Ectodermal cell (in vitro differentiated cells): Measurements from ENCODE around the gene CYP1A1. TPM values are rescaled to one million over a fixed set of nuclear protein-coding genes. Genes with fewer than 3 reads are reported as not detected.

Experiments used
- H3K27ac ChIP-seq: 2 replicates; pipeline ENCODE4 v1.7.0; 2013; ENCODE audit warnings: mild to moderate bottlenecking, low read depth, low read length; ENCODE audit not compliant: insufficient read depth, poor library complexity, severe bottlenecking
- H3K27me3 ChIP-seq: 2 replicates; pipeline ENCODE4 v1.7.0; 2013; ENCODE audit warnings: mild to moderate bottlenecking, low read length; ENCODE audit not compliant: insufficient read depth, control insufficient read depth, poor library complexity, severe bottlenecking
- H3K36me3 ChIP-seq: one replicate; pipeline ENCODE4 v1.7.0; 2013; ENCODE audit warnings: low read length; ENCODE audit not compliant: control insufficient read depth, insufficient read depth
- H3K4me1 ChIP-seq: one replicate; pipeline ENCODE4 v1.7.0; 2013; ENCODE audit warnings: low read length; ENCODE audit not compliant: control insufficient read depth, insufficient read depth
- H3K4me3 ChIP-seq: 2 replicates; pipeline ENCODE4 v1.7.0; 2013; ENCODE audit warnings: low read depth, low read length, control low read depth; ENCODE audit not compliant: insufficient read depth
- H3K9me3 ChIP-seq: 2 replicates; pipeline ENCODE4 v1.7.0; 2013; ENCODE audit warnings: mild to moderate bottlenecking, low read length, moderate library complexity; ENCODE audit not compliant: control insufficient read depth
- WGBS, 2 experiments: methylation state at CpG; one replicate each; pipeline ENCODE4 v1.1.7; 2013; ENCODE audit warnings: missing lambda C conversion rate in 2 of 2; 5-methylcytosine and 5-hydroxymethylcytosine counted together
- polyA plus RNA-seq, 4 experiments: library from polyadenylated mRNA; stranded (reverse); fragments of 50-300 nt; gene quantifications; one replicate each; pipeline ENCODE4 v1.2.3, GENCODE V29; 2013

Gene CYP1A1, protein sequence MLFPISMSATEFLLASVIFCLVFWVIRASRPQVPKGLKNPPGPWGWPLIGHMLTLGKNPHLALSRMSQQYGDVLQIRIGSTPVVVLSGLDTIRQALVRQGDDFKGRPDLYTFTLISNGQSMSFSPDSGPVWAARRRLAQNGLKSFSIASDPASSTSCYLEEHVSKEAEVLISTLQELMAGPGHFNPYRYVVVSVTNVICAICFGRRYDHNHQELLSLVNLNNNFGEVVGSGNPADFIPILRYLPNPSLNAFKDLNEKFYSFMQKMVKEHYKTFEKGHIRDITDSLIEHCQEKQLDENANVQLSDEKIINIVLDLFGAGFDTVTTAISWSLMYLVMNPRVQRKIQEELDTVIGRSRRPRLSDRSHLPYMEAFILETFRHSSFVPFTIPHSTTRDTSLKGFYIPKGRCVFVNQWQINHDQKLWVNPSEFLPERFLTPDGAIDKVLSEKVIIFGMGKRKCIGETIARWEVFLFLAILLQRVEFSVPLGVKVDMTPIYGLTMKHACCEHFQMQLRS
- polyA plus RNA-seq (2013, experiment 1 of 4): 0.20 TPM
- polyA plus RNA-seq (2013, experiment 2 of 4): 0.30 TPM
- polyA plus RNA-seq (2013, experiment 3 of 4): 0.64 TPM
- 0.45 TPM for polyA plus RNA-seq (2013, experiment 4 of 4)

DNA sequence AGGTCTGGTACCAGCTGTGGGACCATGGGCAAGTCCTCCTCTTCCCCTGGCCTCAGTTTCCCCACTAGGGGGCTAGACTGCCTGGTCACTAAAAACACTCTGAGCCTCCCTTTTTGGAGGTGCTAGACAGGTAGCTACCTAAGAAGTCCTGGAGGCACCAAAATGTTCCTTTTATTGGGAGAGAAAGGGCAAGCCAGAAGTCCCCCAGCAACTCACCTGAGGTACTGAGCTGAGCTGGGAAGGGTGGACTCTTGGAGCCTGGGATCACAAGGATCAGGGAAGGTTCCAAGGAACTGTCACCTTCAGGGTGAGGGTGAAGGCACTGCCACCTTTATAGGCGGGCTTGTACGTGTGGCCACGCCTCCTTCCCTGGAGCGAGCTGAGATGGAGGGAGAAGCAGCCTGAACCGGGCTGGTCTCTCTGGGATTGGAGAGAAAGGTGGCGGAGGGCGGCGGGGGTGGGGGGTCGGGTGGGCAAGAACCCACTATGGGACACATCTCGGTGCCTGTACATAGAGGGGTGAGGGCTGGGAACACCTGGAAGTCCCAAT, at the start of gene CYP1A1:
CYP1A1 (minus strand) TSS at position 304 of the 550 bp plus-strand sequence. CDS start 2,431 bp downstream, outside the sequence.
- WGBS, 2 experiments: 4 to 5% methylated on average over 7 to 9 of the region's 10 CpGs
- Histone ChIP-seq H3K27me3 (peaks cover 42% of the 10 kb centered on the region), H3K27ac (no peak within 1 kb of the TSS)

GRCh38 chr15:74773731-74774252, 48.5 kb upstream of the CYP1A1 start:
- Histone ChIP-seq H3K9me3 (no peaks in the 10 kb centered on the region), H3K27ac (no peak overlapping the region), H3K27me3 (peaks cover 10% of the 10 kb centered on the region), H3K4me1 (peaks cover 38% of the 10 kb centered on the region), H3K4me3 (no peak overlapping the region), H3K36me3 (no peaks in the 10 kb centered on the region)
- 12 to 15% methylated on average over 5 of the region's 5 CpGs for WGBS, 2 experiments

More for the DNA sequence above, at the start of gene CYP1A1:
- Histone ChIP-seq H3K4me3 (peak within 1 kb of the TSS; percentile 43), H3K36me3 (no peaks in the 10 kb centered on the region), H3K4me1 (no peaks in the 10 kb centered on the region), H3K9me3 (no peaks in the 10 kb centered on the region)

DNA sequence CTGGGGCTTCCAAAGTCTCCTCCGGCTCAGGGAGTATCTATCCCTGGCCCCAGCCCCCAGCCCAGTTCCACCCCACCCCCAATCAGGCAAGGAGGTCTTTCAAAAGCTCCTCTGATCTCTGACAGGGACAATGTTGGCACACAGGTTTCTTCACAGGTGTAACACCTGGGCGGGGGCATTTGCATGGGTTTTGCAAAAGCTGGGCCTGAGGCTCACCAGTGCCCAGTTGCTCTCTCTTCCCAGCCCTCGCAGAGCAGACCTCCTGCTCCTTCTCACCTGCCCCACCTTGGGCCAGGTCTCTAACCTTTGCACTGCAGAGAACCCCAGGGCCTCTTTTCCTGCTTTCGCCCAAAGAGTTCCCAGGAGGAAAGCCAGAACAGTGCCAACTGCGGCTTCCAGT, 48.0 kb upstream of the CYP1A1 start:
- Histone ChIP-seq H3K27ac (no peak overlapping the region), H3K27me3 (peaks cover 10% of the 10 kb centered on the region), H3K4me1 (peaks cover 38% of the 10 kb centered on the region), H3K36me3 (no peaks in the 10 kb centered on the region), H3K4me3 (no peak overlapping the region), H3K9me3 (no peaks in the 10 kb centered on the region)
- WGBS, 2 experiments: 63 to 68% methylated on average over 5 of the region's 5 CpGs

GRCh38 chr15:74770211-74770903, 45.0 kb upstream of the CYP1A1 start:
- 73 to 76% methylated on average over 4 of the region's 4 CpGs for WGBS, 2 experiments
- Histone ChIP-seq H3K27me3 (peaks cover 10% of the 10 kb centered on the region), H3K4me3 (no peak overlapping the region), H3K9me3 (no peaks in the 10 kb centered on the region), H3K4me1 (peaks cover 23% of the 10 kb centered on the region), H3K36me3 (no peaks in the 10 kb centered on the region), H3K27ac (no peak overlapping the region)

GRCh38 chr15:74769463-74770025, 44.2 kb upstream of the CYP1A1 start:
- H3K4me3 ChIP-seq: no peak overlapping the region
- H3K36me3 ChIP-seq: no peaks in the 10 kb centered on the region
- H3K4me1 ChIP-seq: peaks cover 23% of the 10 kb centered on the region
- no peaks in the 10 kb centered on the region for H3K9me3 ChIP-seq
- 83 to 85% methylated on average over 7 of the region's 7 CpGs for WGBS, 2 experiments
- no peak overlapping the region for H3K27ac ChIP-seq
- peaks cover 10% of the 10 kb centered on the region for H3K27me3 ChIP-seq

- Histone ChIP-seq H3K27ac (no peak overlapping the region), H3K27me3 (peaks cover 10% of the 10 kb centered on the region), H3K36me3 (no peaks in the 10 kb centered on the region), H3K4me1 (peaks cover 18% of the 10 kb centered on the region), H3K9me3 (no peaks in the 10 kb centered on the region), H3K4me3 (no peak overlapping the region)
- WGBS, 2 experiments: 17 to 18% methylated on average over 9 of the region's 9 CpGs
Observed at GRCh38 chr15:74768771-74769342, 43.5 kb upstream of the CYP1A1 start.

GRCh38 chr15:74768099-74768770, 42.9 kb upstream of the CYP1A1 start:
- 58% methylated on average over 14 of the region's 15 CpGs for WGBS, 2 experiments
- Histone ChIP-seq H3K4me3 (no peak overlapping the region), H3K9me3 (no peaks in the 10 kb centered on the region), H3K27ac (no peak overlapping the region), H3K4me1 (peaks cover 12% of the 10 kb centered on the region), H3K27me3 (peaks cover 10% of the 10 kb centered on the region), H3K36me3 (no peaks in the 10 kb centered on the region)

DNA sequence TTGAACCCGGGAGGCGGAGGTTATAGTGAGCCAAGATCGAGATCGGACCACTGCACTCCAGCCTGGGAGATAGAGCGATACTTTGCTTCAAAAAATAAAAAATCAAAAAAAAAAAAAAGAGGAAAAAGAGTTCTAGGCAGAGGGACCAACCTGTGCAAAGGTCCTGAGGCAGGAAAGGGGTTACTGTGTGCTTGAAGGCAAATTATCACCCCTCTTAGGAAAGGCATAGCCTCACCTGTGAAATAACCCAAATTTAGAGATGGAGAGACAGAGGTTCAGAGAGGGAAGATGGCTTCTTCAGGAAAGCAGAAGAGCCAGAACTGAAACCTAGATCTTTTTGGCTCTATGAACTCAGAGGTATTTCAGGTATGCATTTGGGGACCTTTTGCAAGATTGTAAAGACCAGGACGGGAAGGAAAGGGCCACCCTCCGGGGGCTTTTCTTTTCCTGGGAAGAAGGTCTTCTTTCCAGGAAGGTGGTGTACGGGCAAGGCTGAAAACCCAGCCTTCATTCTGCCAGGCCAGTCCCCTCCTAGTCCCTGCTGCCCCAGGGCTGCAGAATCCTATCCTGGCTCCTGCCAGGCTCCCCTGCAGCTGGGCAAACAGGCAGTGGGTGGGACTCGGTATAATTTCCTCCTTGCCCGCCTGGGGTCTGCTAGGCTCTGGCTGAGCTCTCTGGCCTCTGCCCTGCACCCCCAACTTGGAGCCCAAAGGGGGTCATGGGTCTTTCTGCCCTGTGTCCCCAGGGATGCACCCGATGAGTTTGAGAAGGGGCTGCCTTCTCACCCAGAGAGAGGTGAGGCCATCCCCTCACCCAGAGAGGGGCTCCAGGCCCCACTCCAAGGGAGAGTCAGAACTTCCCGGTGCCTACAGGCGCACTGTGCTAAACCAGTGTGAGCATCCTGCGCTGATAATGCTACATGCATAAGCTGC, 42.1 kb upstream of the CYP1A1 start:
- H3K9me3 ChIP-seq: no peaks in the 10 kb centered on the region
- H3K4me1 ChIP-seq: peaks cover 9% of the 10 kb centered on the region
- H3K36me3 ChIP-seq: no peaks in the 10 kb centered on the region
- no peak overlapping the region for H3K4me3 ChIP-seq
- peaks cover 10% of the 10 kb centered on the region for H3K27me3 ChIP-seq
- 87 to 89% methylated on average over 14 of the region's 14 CpGs for WGBS, 2 experiments
- H3K27ac ChIP-seq: no peak overlapping the region
